Dendritic cell treated with granulocyte-macrophage colony-stimulating factor and Interleukin-4, amounts not matched to agents 40 ng/mL and 50 ng/mL, for 4 days (primary cell): ENCODE data around the gene SLC6A6.

Source experiments
- H3K27ac Mint-ChIP-seq: one replicate; pipeline ENCODE4 v1.8.0; 2022; ENCODE audit warnings: mild to moderate bottlenecking, mixed read lengths
- H3K27me3 Mint-ChIP-seq: one replicate; pipeline ENCODE4 v1.8.0; 2022; ENCODE audit warnings: mild to moderate bottlenecking, mixed read lengths
- H3K36me3 Mint-ChIP-seq: one replicate; pipeline ENCODE4 v1.8.0; 2022; ENCODE audit warnings: low read depth, mixed read lengths
- H3K4me1 Mint-ChIP-seq: one replicate; pipeline ENCODE4 v1.8.0; 2022; ENCODE audit warnings: low read depth, mixed read lengths
- H3K4me3 Mint-ChIP-seq: one replicate; pipeline ENCODE4 v1.8.0; 2022; ENCODE audit warnings: mild to moderate bottlenecking, moderate library complexity, mixed read lengths
- H3K9me3 Mint-ChIP-seq: one replicate; pipeline ENCODE4 v1.8.0; 2022; ENCODE audit warnings: mixed read lengths
- intact Hi-C: fragments of 100-400 bp; cut with micrococcal nuclease; formaldehyde crosslinking; loops from one replicate; pipeline ENCODE4 v1.15.0; 2022

The SLC6A6 gene

GRCh38 chr3:14402304-14402811, at the start of gene SLC6A6:
SLC6A6 (plus strand) TSS chr3:14402606; CDS start chr3:14443635, 41,029 bp downstream.
- Mint-ChIP-seq H3K36me3 (peaks cover 39% of the 10 kb centered on the region), H3K27ac (peak within 1 kb of the TSS; percentile 96), H3K4me1 (peaks cover 68% of the 10 kb centered on the region), H3K9me3 (no peaks in the 10 kb centered on the region), H3K27me3 (peaks cover 19% of the 10 kb centered on the region), H3K4me3 (peak within 1 kb of the TSS; percentile 96)
- intact Hi-C loops, result loop anchor here (1.0 to 2.0 kb wide), 2 partner anchors 8 to 36 kb away; no protein-coding TSS in a partner anchor

GRCh38 chr3:14353502-14353901, 48.9 kb upstream of the SLC6A6 start:
- H3K36me3 Mint-ChIP-seq, result no peaks in the 10 kb centered on the region
- peaks cover 8% of the 10 kb centered on the region for H3K4me1 Mint-ChIP-seq
- no peaks in the 10 kb centered on the region for H3K9me3 Mint-ChIP-seq
- H3K4me3 Mint-ChIP-seq, result no peak overlapping the region
- no peak overlapping the region for H3K27ac Mint-ChIP-seq
- intact Hi-C loops, result no loop called here
- H3K27me3 Mint-ChIP-seq, result peaks cover 16% of the 10 kb centered on the region

GRCh38 chr3:14357463-14357862, 44.9 kb upstream of the SLC6A6 start:
- no peak overlapping the region for H3K27ac Mint-ChIP-seq
- H3K4me3 Mint-ChIP-seq, result no peak overlapping the region
- intact Hi-C loops, result no loop called here
- no peaks in the 10 kb centered on the region for H3K9me3 Mint-ChIP-seq
- peaks cover 8% of the 10 kb centered on the region for H3K4me1 Mint-ChIP-seq
- peaks cover 28% of the 10 kb centered on the region for H3K27me3 Mint-ChIP-seq
- no peaks in the 10 kb centered on the region for H3K36me3 Mint-ChIP-seq

GRCh38 chr3:14358426-14359211, 43.8 kb upstream of the SLC6A6 start:
- Mint-ChIP-seq H3K4me1 (peaks cover 8% of the 10 kb centered on the region), H3K27me3 (peaks cover 34% of the 10 kb centered on the region), H3K27ac (no peak overlapping the region), H3K36me3 (no peaks in the 10 kb centered on the region), H3K4me3 (no peak overlapping the region), H3K9me3 (no peaks in the 10 kb centered on the region)
- intact Hi-C loops, result no loop called here

- peaks cover 11% of the 10 kb centered on the region for H3K4me1 Mint-ChIP-seq
- intact Hi-C loops, result no loop called here
- no peak overlapping the region for H3K27ac Mint-ChIP-seq
Measured at GRCh38 chr3:14359348-14359747, 43.1 kb upstream of the SLC6A6 start.

GRCh38 chr3:14360123-14360881, 42.1 kb upstream of the SLC6A6 start:
- Mint-ChIP-seq H3K27me3 (peaks cover 37% of the 10 kb centered on the region), H3K4me3 (no peak overlapping the region), H3K36me3 (no peaks in the 10 kb centered on the region), H3K9me3 (no peaks in the 10 kb centered on the region), H3K4me1 (peaks cover 21% of the 10 kb centered on the region), H3K27ac (no peak overlapping the region)
- intact Hi-C loops, result no loop called here

More at GRCh38 chr3:14359348-14359747, 43.1 kb upstream of the SLC6A6 start:
- Mint-ChIP-seq H3K36me3 (no peaks in the 10 kb centered on the region), H3K9me3 (no peaks in the 10 kb centered on the region), H3K4me3 (no peak overlapping the region), H3K27me3 (peaks cover 34% of the 10 kb centered on the region)

- H3K27ac Mint-ChIP-seq, result no peak overlapping the region
- H3K36me3 Mint-ChIP-seq, result no peaks in the 10 kb centered on the region
- no peak overlapping the region for H3K4me3 Mint-ChIP-seq
- no peaks in the 10 kb centered on the region for H3K9me3 Mint-ChIP-seq
- peaks cover 29% of the 10 kb centered on the region for H3K4me1 Mint-ChIP-seq
- intact Hi-C loops, result no loop called here
- H3K27me3 Mint-ChIP-seq, result peaks cover 40% of the 10 kb centered on the region
Measured at GRCh38 chr3:14361068-14361677, 41.2 kb upstream of the SLC6A6 start.

GRCh38 chr3:14362890-14363289, 39.5 kb upstream of the SLC6A6 start:
- Mint-ChIP-seq H3K4me1 (peaks cover 40% of the 10 kb centered on the region), H3K27ac (no peak overlapping the region), H3K36me3 (no peaks in the 10 kb centered on the region), H3K27me3 (peaks cover 53% of the 10 kb centered on the region), H3K4me3 (no peak overlapping the region), H3K9me3 (no peaks in the 10 kb centered on the region)
- intact Hi-C loops, result no loop called here

GRCh38 chr3:14363379-14363778, 39.0 kb upstream of the SLC6A6 start:
- intact Hi-C loops, result no loop called here
- Mint-ChIP-seq H3K4me1 (peaks cover 40% of the 10 kb centered on the region), H3K4me3 (no peak overlapping the region), H3K27me3 (peaks cover 53% of the 10 kb centered on the region), H3K27ac (no peak overlapping the region), H3K9me3 (no peaks in the 10 kb centered on the region), H3K36me3 (no peaks in the 10 kb centered on the region)

GRCh38 chr3:14363991-14364390, 38.4 kb upstream of the SLC6A6 start:
- intact Hi-C loops, result no loop called here
- peak overlapping the region; percentile 15 for H3K4me3 Mint-ChIP-seq
- H3K4me1 Mint-ChIP-seq, result peaks cover 40% of the 10 kb centered on the region
- H3K27ac Mint-ChIP-seq, result no peak overlapping the region
- peaks cover 52% of the 10 kb centered on the region for H3K27me3 Mint-ChIP-seq
- no peaks in the 10 kb centered on the region for H3K36me3 Mint-ChIP-seq
- no peaks in the 10 kb centered on the region for H3K9me3 Mint-ChIP-seq

GRCh38 chr3:14364580-14365292, 37.7 kb upstream of the SLC6A6 start:
- Mint-ChIP-seq H3K27ac (peak overlapping the region; percentile 50), H3K4me3 (no peak overlapping the region), H3K36me3 (no peaks in the 10 kb centered on the region), H3K9me3 (no peaks in the 10 kb centered on the region), H3K27me3 (peaks cover 47% of the 10 kb centered on the region), H3K4me1 (peaks cover 45% of the 10 kb centered on the region)
- intact Hi-C loops, result no loop called here

- Mint-ChIP-seq H3K27ac (peak overlapping the region; percentile 35), H3K36me3 (no peaks in the 10 kb centered on the region)
- intact Hi-C loops, result no loop called here
Measured at GRCh38 chr3:14366248-14366647, 36.2 kb upstream of the SLC6A6 start.

More at GRCh38 chr3:14366248-14366647, 36.2 kb upstream of the SLC6A6 start:
- Mint-ChIP-seq H3K4me1 (peaks cover 61% of the 10 kb centered on the region), H3K27me3 (peaks cover 36% of the 10 kb centered on the region), H3K4me3 (no peak overlapping the region), H3K9me3 (no peaks in the 10 kb centered on the region)
